ENCODE results near the gene DENND2A. TPM values are rescaled to one million over a fixed set of nuclear protein-coding genes. Genes with fewer than 3 reads are reported as not detected.

DENND2A gene
- 0.61 and 0.63 TPM in 2 replicates for polyA plus RNA-seq (2011; rRNA removed)
- 0.28 and 0.44 TPM in 2 replicates for polyA plus RNA-seq (2012; cell fraction: cytosol; rRNA removed)
- 0.66 and 0.70 TPM in 2 replicates for polyA plus RNA-seq (2012; cell fraction: nucleus; rRNA removed)
- 0.37 to 0.54 TPM (median 0.38 TPM) in 3 replicates for polyA plus RNA-seq (2017; fragmentation: RNase III; extraction: RNeasy Plus Mini Kit Qiagen cat#74134 plus additional on column Dnase treatment)
- polyA minus RNA-seq (2011; rRNA and poly(A)+ RNA removed), result 2.6 TPM in 2 replicates

- Histone ChIP-seq H3K4me1 (no peaks in the 10 kb centered on the region; the same call in 2 of the 3 replicates), H3K9me3 (no peaks in the 10 kb centered on the region), H3K4me2 (peak within 1 kb of the TSS; percentile 92), H3K4me3 (peak within 1 kb of the TSS; percentile 63), H3K27ac (peak within 1 kb of the TSS; percentile 69 to 95)
- ChIA-PET POLR2A (interaction anchor here (0.6 to 1.1 kb wide), 5 partner anchors 13 to 123 kb away, joined by 3 to 7 read pairs (median 3); no protein-coding TSS in a partner anchor), CTCF (interaction anchor here (0.6 to 14.5 kb wide), 9 partner anchors 12 to 166 kb away, joined by 3 to 493 read pairs (median 4); no protein-coding TSS in a partner anchor)
- TF ChIP-seq POLR2A (IDR thresholded peaks at IDR 0.05; ENCODE audit: low read length) (no peak), E2F6 (IDR thresholded peaks at IDR 0.05; ENCODE audit: borderline replicate concordance, low read depth) (peak; percentile 44; the same call in 1 of the 2 replicates), BCL3 (IDR thresholded peaks at IDR 0.05) (no peak), ZNF302 (CRISPR knock-in tag; IDR thresholded peaks at IDR 0.05) (no peak), MAX (IDR thresholded peaks at IDR 0.05) (peak; percentile 46; the same call in 1 of the 2 replicates), HEYL (CRISPR knock-in tag; IDR thresholded peaks at IDR 0.05) (no peak)
- DNase-seq (ENCODE audit: low read depth in 1 of 2, low spot score in 1 of 2), result no peak
- ATAC-seq, result peak; percentile 38 to 55
- no peak for FAIRE-seq
- WGBS (ENCODE audit: missing lambda C conversion rate), result 90% methylated on average over 13 of the region's 78 CpGs
Measured at GRCh38 chr7:140640727-140641523, at the start of gene DENND2A. TSS of gene DENND2A (minus strand) at chr7:140640813. CDS start at chr7:140602397, 38,416 bp downstream.

- WGBS (ENCODE audit: missing lambda C conversion rate), result 95% methylated on average over 16 of the region's 16 CpGs
- no peak for DNase-seq (ENCODE audit: low read depth in 1 of 2, low spot score in 1 of 2)
- Histone ChIP-seq H3K4me2 (no peak overlapping the region), H3K27ac (no peak overlapping the region), H3K4me1 (no peaks in the 10 kb centered on the region), H3K4me3 (no peak overlapping the region), H3K9me3 (no peaks in the 10 kb centered on the region)
- CTCF ChIA-PET, result interaction anchor here (1.0 to 1.9 kb wide), 2 partner anchors 14 to 37 kb away, joined by 7 to 8 read pairs; no protein-coding TSS in a partner anchor
- POLR2A ChIA-PET, result no interaction called here
- no peak for ATAC-seq
- FAIRE-seq, result no peak
- TF ChIP-seq FOSB (CRISPR knock-in tag; IDR thresholded peaks at IDR 0.05) (no peak), HEYL (CRISPR knock-in tag; IDR thresholded peaks at IDR 0.05) (no peak), MYC (IDR thresholded peaks at IDR 0.05; ENCODE audit: borderline replicate concordance, low read length) (no peak), SREBF2 (IDR thresholded peaks at IDR 0.05) (no peak), POLR2AphosphoS2 (conservative IDR thresholded peaks at IDR 0.05; ENCODE audit: low read length) (no peak), HDAC2 (IDR thresholded peaks at IDR 0.05) (no peak)
Measured at GRCh38 chr7:140689199-140690152, 48.9 kb upstream of the DENND2A start.

- no peaks in the 10 kb centered on the region for H3K9me3 ChIP-seq
- 86% methylated on average over 6 of the region's 6 CpGs for WGBS (ENCODE audit: missing lambda C conversion rate)
- TF ChIP-seq RFX5 (IDR thresholded peaks at IDR 0.05) (no peak), HOXA7 (CRISPR knock-in tag; IDR thresholded peaks at IDR 0.05) (no peak), ZC3H11A (IDR thresholded peaks at IDR 0.05) (no peak), FOXS1 (CRISPR knock-in tag; IDR thresholded peaks at IDR 0.05) (no peak), ESRRA (IDR thresholded peaks at IDR 0.05; ENCODE audit: borderline replicate concordance, low read length) (no peak), SREBF2 (IDR thresholded peaks at IDR 0.05) (no peak), JUNB (IDR thresholded peaks at IDR 0.05) (no peak), CHD2 (IDR thresholded peaks at IDR 0.05; ENCODE audit: low read length, partially characterized antibody) (no peak), POLR2A (IDR thresholded peaks at IDR 0.05; ENCODE audit: low read length) (no peak), CTCF (IDR thresholded peaks at IDR 0.05) (no peak), E2F6 (IDR thresholded peaks at IDR 0.05; ENCODE audit: borderline replicate concordance, low read depth) (no peak), EP300 (IDR thresholded peaks at IDR 0.05) (no peak), NPAS2 (CRISPR knock-in tag; IDR thresholded peaks at IDR 0.05; ENCODE audit: borderline replicate concordance) (no peak), KDM1A (IDR thresholded peaks at IDR 0.05; ENCODE audit: low read depth) (no peak), USF2 (IDR thresholded peaks at IDR 0.05) (no peak), FOSB (CRISPR knock-in tag; IDR thresholded peaks at IDR 0.05) (no peak)
- ATAC-seq, result no peak
- no peak overlapping the region for H3K4me3 ChIP-seq
- no peaks in the 10 kb centered on the region for H3K4me1 ChIP-seq
- ChIA-PET CTCF (interaction anchor here (1.9 kb wide), 1 partner anchor 35 kb away, joined by 7 read pairs; no protein-coding TSS in a partner anchor), POLR2A (no interaction called here)
- H3K27ac ChIP-seq, result no peak overlapping the region
- DNase-seq (ENCODE audit: low read depth in 1 of 2, low spot score in 1 of 2), result no peak
- no peak overlapping the region for H3K4me2 ChIP-seq
- no peak for FAIRE-seq
Measured at GRCh38 chr7:140688341-140688740, 47.7 kb upstream of the DENND2A start.

All from A549 (cell line).